Brain microvascular endothelial cell (primary cell): ENCODE measurements around the gene AP2B1.

ENCODE experiments used
- DNase-seq: peaks from one replicate; pipeline ENCODE4 v3.0.0-alpha.2; 2020
- H3K27ac ChIP-seq: fragments of 250-450 bp; sonication (Bioruptor Pico); 2 replicates; pipeline ENCODE4 v1.5.1; 2020; ENCODE audit warnings: mild to moderate bottlenecking, moderate library complexity
- H3K27me3 ChIP-seq: fragments of 250-450 bp; sonication (Bioruptor Pico); replicated peaks from 2 replicates; pipeline ENCODE4 v1.5.1; 2020; ENCODE audit warnings: mild to moderate bottlenecking
- H3K36me3 ChIP-seq: fragments of 250-450 bp; sonication (Bioruptor Pico); replicated peaks from 2 replicates; pipeline ENCODE4 v1.5.1; 2020; ENCODE audit warnings: mild to moderate bottlenecking
- H3K4me3 ChIP-seq: 2 replicates; pipeline ENCODE4 v1.5.1; 2011; ENCODE audit warnings: low read depth, mild to moderate bottlenecking, control low read depth, low read length, moderate library complexity
- in situ Hi-C: cut with HindIII; loops from 2 replicates; pipeline ENCODE4 v1.10.0; 2017; ENCODE audit warnings: low sequenced_read_pairs, low pct_ligation_motif_present
- TF ChIP-seq, protein P1 (sequence below): IDR thresholded peaks from 2 replicates; pipeline ENCODE4 v1.5.1; 2011; ENCODE audit warnings: low read depth, mild to moderate bottlenecking, moderate library complexity, low read length, control low read depth, inconsistent platforms; ENCODE audit errors: missing control alignments

AP2B1 gene

DNA sequence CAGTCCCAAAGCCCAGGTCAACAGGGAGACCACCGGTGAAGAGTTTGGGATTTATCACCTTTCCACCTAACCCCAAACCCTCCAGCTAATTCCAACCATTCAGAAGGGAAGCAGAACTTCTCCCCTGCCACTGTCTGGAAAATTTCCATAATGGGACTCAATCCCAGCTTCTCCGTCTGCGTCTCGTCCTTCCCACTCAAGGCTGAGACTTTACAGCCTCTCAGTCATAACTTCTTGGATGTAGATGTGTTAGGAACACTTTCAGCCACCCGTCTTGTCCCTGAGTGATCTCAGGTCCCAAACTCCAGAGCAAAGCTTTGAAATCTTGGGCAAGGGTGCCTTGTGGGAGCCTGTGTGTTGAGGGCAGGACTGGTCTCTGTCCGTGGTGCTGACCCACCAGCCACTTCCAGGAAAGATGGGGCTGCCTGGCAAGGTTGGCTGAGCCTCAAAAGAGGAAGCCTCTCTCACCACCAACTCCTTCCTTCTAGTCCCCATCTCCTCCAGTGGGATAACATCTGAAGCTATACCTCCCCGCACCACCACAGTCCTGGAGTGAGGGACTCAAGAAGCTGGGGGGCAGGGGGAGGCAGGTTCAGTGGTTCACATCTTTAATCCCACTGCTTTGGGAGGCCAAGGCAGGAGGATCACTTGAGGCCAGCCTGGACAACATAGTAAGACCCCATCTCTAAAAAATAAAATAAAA, 156.7 kb downstream of the AP2B1 start:
- Histone ChIP-seq H3K27ac (no peak overlapping the region), H3K27me3 (peaks cover 20% of the 10 kb centered on the region), H3K4me3 (no peak overlapping the region), H3K36me3 (no peaks in the 10 kb centered on the region)
- DNase-seq, result peak; percentile 28
- in situ Hi-C loops, result no loop called here
- TF ChIP-seq, protein P1, sequence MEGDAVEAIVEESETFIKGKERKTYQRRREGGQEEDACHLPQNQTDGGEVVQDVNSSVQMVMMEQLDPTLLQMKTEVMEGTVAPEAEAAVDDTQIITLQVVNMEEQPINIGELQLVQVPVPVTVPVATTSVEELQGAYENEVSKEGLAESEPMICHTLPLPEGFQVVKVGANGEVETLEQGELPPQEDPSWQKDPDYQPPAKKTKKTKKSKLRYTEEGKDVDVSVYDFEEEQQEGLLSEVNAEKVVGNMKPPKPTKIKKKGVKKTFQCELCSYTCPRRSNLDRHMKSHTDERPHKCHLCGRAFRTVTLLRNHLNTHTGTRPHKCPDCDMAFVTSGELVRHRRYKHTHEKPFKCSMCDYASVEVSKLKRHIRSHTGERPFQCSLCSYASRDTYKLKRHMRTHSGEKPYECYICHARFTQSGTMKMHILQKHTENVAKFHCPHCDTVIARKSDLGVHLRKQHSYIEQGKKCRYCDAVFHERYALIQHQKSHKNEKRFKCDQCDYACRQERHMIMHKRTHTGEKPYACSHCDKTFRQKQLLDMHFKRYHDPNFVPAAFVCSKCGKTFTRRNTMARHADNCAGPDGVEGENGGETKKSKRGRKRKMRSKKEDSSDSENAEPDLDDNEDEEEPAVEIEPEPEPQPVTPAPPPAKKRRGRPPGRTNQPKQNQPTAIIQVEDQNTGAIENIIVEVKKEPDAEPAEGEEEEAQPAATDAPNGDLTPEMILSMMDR, result no peak

DNA sequence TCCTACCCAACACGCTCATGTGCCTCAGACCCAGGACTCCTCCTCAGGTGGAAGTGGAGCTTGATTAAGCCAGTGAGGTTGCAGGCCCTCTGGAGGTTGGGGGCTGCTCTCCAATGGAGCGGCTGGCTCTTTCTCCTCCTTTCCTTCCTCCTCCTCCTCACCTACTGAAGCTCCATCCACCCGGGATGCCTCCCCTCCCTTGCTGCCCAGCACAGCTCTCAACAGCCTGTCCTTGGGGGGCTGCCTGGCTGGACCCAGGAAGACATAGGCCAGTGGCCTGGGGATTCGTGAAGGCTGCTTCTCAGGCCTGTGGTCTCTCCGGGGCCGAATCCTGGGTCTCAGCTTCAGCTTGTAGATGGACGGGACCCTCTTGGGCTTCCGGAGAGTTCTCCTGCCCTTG, 157.7 kb downstream of the AP2B1 start:
- H3K36me3 ChIP-seq, result no peaks in the 10 kb centered on the region
- H3K27me3 ChIP-seq, result peaks cover 31% of the 10 kb centered on the region
- in situ Hi-C loops, result no loop called here
- no peak for DNase-seq
- no peak overlapping the region for H3K4me3 ChIP-seq
- H3K27ac ChIP-seq, result no peak overlapping the region
- TF ChIP-seq, protein P1, result no peak

DNA sequence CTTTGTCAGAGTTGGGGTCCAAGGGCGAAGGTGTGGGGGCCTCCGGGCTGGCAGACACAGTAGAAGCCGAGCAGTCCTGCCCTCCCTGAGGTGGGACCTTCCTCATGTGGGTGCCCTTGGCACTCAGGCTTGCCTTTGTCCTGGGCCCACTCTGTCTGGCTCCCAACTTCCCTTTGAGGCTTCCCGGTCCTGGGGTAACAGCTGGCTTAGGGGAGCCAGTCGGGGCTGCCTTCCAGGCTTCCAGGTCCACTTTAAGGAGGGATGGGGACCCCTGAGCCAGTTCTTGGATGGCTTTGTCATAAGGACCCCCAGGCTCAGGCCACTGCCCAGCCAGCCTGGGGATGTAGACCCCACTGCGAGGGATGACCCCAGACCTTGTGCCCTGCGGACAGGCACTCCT, 158.1 kb downstream of the AP2B1 start:
- DNase-seq, result no peak
- TF ChIP-seq, protein P1, result no peak
- H3K4me3 ChIP-seq, result no peak overlapping the region
- H3K27ac ChIP-seq, result no peak overlapping the region
- H3K27me3 ChIP-seq, result peaks cover 31% of the 10 kb centered on the region
- no peaks in the 10 kb centered on the region for H3K36me3 ChIP-seq
- in situ Hi-C loops, result no loop called here

DNA sequence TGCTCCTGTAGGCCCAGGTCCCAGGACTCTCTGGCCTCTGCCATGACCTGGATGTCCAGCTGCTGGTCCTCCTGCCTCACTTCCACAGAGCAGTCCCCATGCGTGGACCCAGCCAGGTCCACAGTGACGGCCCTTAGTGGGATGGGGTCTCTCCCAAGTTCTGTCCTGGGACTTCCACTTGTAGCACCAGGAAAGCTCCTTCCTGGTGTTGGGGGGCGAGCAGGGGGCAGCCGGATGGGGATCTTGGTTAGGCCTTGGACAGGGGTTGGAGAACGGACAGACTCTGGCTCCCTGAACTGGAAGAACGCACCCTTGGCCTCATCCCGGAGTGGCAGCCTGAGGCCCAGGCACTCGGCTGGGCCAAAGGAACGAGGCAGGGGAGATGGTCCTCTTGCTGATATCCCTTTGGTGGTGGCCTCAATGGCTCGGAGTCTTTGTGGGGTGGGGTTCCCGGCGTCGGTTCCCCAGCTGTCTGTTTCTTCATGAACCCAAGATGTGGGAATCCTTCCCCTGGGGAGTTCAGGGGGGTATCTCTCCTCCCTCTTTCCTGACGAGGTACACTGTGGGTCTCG, 158.7 kb downstream of the AP2B1 start:
- Histone ChIP-seq H3K36me3 (no peaks in the 10 kb centered on the region), H3K27me3 (peaks cover 31% of the 10 kb centered on the region), H3K4me3 (no peak overlapping the region), H3K27ac (no peak overlapping the region)
- TF ChIP-seq, protein P1, result no peak
- no peak for DNase-seq
- in situ Hi-C loops, result no loop called here

DNA sequence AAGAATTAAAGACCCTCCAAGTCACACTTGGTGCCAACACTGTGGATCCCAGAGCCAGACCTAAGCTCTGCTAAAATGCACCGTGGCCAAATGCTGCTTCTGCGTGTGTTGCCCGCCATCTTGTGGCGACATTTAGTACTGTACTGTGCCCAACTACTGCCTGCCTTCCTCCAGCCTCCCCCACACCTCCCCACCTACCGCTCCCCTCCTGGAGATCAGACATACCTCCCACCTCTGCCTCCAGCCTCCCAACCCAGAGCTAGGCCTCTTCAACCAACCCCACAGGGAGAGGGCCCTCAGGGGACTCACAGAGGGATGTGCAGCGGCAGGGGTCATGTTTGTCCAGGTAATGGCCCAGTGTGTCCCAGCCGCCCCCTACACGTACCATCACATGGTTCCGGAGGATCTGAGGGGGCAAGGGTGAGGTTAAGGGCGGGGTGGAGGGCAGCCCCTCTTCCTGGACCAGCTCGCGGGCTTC, 160.5 kb downstream of the AP2B1 start:
- TF ChIP-seq, protein P1, result peak; percentile 90
- peaks cover 24% of the 10 kb centered on the region for H3K27me3 ChIP-seq
- no peak overlapping the region for H3K27ac ChIP-seq
- peak; percentile 64 for DNase-seq
- H3K36me3 ChIP-seq, result no peaks in the 10 kb centered on the region
- no peak overlapping the region for H3K4me3 ChIP-seq
- in situ Hi-C loops, result no loop called here
